HUES48 (cell line): ENCODE data around the gene HNRNPC.
"Not testable (repeated sequence)": the region's sequence is repeated elsewhere in the genome, so short reads cannot be mapped to it uniquely, and the experiment has no call there.

ENCODE experiments used
- H3K27ac ChIP-seq: one replicate; pipeline ENCODE4 v1.7.0; 2013; ENCODE audit warnings: low read depth, low read length, inconsistent platforms
- H3K27me3 ChIP-seq: 2 replicates; pipeline ENCODE4 v1.6.1; 2013; ENCODE audit warnings: mild to moderate bottlenecking, low read length; ENCODE audit not compliant: control insufficient read depth, insufficient read depth
- H3K36me3 ChIP-seq: 2 replicates; pipeline ENCODE4 v1.6.1; 2013; ENCODE audit warnings: low read length; ENCODE audit not compliant: control insufficient read depth, insufficient read depth
- H3K4me1 ChIP-seq: 2 replicates; pipeline ENCODE4 v1.6.1; 2013; ENCODE audit warnings: mild to moderate bottlenecking, low read length; ENCODE audit not compliant: control insufficient read depth, insufficient read depth
- H3K4me3 ChIP-seq: 2 replicates; pipeline ENCODE4 v1.5.1; 2013; ENCODE audit warnings: mild to moderate bottlenecking, low read depth, low read length
- H3K9ac ChIP-seq: 2 replicates; pipeline ENCODE4 v1.6.1; 2013; ENCODE audit warnings: mild to moderate bottlenecking, low read depth, low read length, moderate library complexity
- H3K9me3 ChIP-seq: 2 replicates; pipeline ENCODE4 v1.6.1; 2013; ENCODE audit warnings: low read length; ENCODE audit not compliant: control insufficient read depth, insufficient read depth

HNRNPC gene

DNA sequence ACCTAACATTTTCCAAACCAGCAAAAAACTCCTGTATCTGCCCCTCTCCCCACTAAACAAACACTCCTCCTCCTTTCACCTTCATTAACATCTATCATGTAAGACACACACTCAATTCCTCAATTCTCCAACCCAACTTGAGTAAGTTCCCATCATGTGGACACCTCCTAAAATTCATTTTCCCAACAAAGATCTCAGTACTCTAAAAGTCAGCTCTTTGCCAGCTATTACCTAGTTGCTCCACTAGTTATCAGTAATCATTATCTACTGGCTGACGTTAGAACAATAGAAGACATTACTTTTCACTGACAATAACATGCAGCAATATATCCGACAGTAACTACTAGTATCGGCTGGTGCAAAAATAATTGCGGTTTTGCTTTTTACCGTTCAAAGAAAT lies 42.1 kb downstream of the HNRNPC start:
- Histone ChIP-seq H3K4me3 (no peak overlapping the region), H3K4me1 (peaks cover 5% of the 10 kb centered on the region; the same call in 1 of the 2 replicates), H3K9ac (no peak overlapping the region), H3K27me3 (no peaks in the 10 kb centered on the region), H3K36me3 (peaks cover 100% of the 10 kb centered on the region), H3K27ac (no peak overlapping the region), H3K9me3 (no peaks in the 10 kb centered on the region)

DNA sequence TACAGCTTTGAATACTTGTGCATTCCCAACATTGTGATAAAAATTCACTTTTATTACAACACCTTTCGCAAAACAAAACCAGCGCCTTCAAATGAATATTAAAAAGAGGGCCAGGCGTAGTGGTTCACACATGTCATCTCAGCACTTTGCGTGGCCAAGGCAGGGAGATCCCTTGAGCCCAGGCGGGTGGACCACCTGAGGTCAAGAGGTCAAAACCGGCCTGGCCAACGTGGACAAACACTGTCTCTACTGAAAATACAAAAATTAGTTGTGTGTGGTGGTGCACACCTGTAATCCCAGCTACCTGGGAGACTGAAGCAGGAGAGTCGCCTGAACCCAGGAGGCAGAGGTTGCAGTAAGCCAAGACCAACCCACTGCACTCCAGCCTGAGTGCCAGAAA lies 42.8 kb downstream of the HNRNPC start:
- Histone ChIP-seq H3K4me1 (peaks cover 5% of the 10 kb centered on the region; the same call in 1 of the 2 replicates), H3K27ac (no peak overlapping the region), H3K27me3 (no peaks in the 10 kb centered on the region), H3K36me3 (peaks cover 100% of the 10 kb centered on the region), H3K9ac (no peak overlapping the region), H3K9me3 (no peaks in the 10 kb centered on the region), H3K4me3 (no peak overlapping the region)

DNA sequence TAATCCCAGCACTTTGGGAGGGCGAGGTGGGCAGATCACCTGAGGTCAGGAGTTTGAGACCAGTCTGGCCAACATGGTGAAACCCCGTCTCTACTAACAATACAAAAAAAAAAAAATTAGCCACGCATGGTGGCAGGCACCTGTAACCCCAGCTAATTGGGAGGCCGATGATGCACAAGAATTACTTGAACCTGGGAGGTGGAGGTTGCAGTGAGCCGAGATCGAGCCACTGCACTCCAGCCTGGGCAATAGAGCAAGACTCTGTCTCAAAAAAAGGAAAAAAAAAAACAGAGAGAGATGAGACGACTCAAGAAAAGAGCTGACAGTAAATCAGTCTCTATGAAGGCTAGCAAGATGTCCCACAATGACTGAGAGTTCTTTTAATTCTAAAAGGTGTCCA lies 44.1 kb downstream of the HNRNPC start:
- not testable (repeated sequence) for H3K4me1 ChIP-seq, H3K9me3 ChIP-seq, H3K27ac ChIP-seq, H3K27me3 ChIP-seq, H3K4me3 ChIP-seq, H3K9ac ChIP-seq
- peaks cover 100% of the 10 kb centered on the region for H3K36me3 ChIP-seq

DNA sequence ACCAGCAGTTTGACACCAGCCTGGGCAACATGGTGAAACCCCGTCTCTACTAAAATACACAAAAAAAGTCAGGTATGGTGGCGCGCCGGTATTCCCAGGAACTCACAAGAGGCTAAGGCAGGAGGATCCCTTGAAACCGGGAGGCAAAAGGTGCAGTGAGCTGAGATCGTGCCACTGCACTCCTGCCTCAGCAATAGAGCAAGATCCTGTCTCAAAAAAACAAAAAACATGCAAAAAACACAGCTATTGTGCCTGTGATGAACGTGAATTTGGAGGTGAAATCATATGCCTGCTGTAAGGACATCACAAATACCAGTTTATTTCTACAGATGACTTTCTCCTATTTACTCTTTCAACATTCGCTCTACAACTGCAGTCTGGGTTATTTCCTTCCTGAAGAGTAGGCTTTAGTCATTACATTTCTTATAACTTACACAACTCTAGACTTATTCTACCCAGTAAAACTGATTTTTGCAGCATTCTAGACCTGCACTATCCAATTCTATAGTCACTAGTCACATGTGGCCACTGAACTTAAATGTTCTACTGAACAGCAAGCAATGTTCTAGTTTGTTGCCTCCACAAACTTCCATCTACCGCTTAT lies 48.3 kb downstream of the HNRNPC start:
- Histone ChIP-seq H3K27ac (no peak overlapping the region), H3K9ac (no peak overlapping the region), H3K4me3 (no peak overlapping the region), H3K4me1 (peaks cover 5% of the 10 kb centered on the region; the same call in 1 of the 2 replicates), H3K9me3 (no peaks in the 10 kb centered on the region), H3K27me3 (no peaks in the 10 kb centered on the region), H3K36me3 (peaks cover 97% of the 10 kb centered on the region)

DNA sequence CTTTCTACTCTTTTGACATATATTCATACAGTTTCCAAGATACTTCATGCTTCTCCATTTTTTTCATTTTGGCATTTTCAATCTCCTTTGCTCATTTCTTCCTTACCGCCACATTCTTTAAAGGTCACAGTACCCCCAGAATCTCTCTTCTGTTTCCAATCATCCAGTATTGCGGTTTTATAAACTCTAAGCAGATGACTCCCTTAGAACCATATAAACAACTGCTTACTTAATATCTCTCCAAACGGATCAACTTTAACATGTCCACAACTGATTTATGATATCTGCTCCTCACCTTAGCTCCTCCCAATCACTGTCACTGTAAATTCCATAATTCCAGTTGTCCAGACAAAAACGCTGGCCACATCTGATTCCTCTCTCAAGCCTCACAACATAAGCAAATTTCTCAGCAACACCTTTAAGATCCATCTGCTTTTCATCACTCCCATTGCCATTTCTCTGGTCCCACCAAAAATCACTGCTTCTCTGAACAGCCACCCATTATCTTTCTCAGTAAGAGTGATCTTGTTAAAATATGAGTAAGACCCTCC lies 49.6 kb downstream of the HNRNPC start:
- H3K9ac ChIP-seq, result no peak overlapping the region
- no peak overlapping the region for H3K27ac ChIP-seq
- peaks cover 5% of the 10 kb centered on the region; the same call in 1 of the 2 replicates for H3K4me1 ChIP-seq
- H3K4me3 ChIP-seq, result no peak overlapping the region
- peaks cover 97% of the 10 kb centered on the region for H3K36me3 ChIP-seq
- H3K9me3 ChIP-seq, result no peaks in the 10 kb centered on the region
- H3K27me3 ChIP-seq, result no peaks in the 10 kb centered on the region

DNA sequence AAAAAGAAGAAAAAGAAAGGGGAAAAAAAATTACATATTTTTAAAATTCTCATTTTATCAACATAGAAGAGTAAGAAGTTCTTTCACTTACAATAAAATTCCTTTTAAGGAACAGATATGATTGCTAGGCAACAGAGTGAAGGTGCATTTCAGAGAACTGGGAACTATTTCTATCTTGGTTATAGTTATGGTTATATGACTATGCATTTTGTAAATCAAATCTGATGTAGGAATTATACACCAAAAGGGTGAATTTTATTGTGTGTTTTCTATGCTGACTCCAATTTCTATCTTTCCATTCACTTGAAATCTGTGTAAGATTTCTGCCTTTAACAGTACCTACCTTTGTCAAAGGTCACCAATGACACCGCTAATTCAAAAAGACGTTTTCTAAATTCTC lies 50.1 kb downstream of the HNRNPC start:
- Histone ChIP-seq H3K9ac (no peak overlapping the region), H3K27ac (no peak overlapping the region), H3K4me3 (no peak overlapping the region), H3K36me3 (peaks cover 97% of the 10 kb centered on the region), H3K4me1 (peaks cover 5% of the 10 kb centered on the region; the same call in 1 of the 2 replicates), H3K9me3 (no peaks in the 10 kb centered on the region), H3K27me3 (no peaks in the 10 kb centered on the region)

DNA sequence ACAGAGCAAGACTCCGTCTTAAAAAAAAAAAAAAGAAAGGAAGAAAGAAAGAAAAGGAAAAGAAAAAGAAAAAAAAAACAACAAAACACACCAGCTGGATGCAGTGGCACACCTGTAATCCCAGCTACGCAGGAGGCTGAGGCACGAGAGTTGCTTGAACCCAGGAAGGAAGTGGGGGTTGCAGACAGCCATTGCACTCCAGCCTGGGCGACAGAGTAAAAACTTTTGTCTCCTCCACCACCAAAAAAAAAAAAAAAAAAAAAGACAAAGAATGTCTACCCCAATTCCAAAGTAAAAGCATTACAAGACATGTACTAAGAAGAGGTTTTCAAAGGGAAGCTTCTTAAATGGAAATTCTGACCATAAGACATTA lies 53.4 kb downstream of the HNRNPC start:
- Histone ChIP-seq H3K27me3 (no peaks in the 10 kb centered on the region), H3K4me3 (no peak overlapping the region), H3K27ac (no peak overlapping the region), H3K4me1 (peaks cover 9% of the 10 kb centered on the region), H3K9me3 (no peaks in the 10 kb centered on the region), H3K9ac (no peak overlapping the region), H3K36me3 (peaks cover 96% of the 10 kb centered on the region)

DNA sequence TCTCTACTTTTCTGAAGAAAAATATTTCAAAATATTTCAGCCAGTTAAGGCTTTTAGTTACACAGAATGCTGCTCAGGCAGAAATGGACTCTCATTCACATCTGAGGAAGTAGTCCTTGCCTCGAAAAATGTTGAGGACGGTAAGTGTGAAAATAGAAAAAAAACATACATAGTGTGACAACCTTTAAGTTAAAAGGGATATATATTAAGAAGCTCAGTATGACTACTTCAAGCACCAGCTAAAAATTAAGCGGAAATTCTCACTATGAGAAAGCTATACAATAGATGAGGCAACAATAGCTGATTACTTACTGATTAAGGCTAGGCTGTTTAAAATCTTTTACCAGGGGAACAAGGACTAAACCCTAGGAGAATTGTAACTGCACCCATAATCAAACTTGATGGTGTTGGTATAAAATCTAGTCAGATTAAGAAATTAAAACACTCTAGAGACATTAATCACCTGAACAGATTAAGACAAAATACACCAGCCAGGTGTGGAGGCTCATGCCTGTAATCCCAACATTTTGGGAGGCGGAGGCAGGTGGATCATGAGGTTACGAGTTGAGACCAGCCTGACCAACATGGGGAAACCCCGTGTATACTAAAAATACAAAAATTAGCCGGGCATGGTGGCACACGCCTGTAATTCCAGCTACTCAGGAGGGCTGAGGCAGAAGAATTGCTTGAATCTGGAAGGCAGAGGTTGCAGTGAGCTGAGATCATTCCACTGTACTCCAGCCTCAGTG lies 53.9 kb downstream of the HNRNPC start:
- Histone ChIP-seq H3K4me3 (no peak overlapping the region), H3K36me3 (peaks cover 92% of the 10 kb centered on the region), H3K27me3 (no peaks in the 10 kb centered on the region), H3K27ac (no peak overlapping the region), H3K9ac (no peak overlapping the region), H3K9me3 (no peaks in the 10 kb centered on the region), H3K4me1 (peaks cover 9% of the 10 kb centered on the region)

DNA sequence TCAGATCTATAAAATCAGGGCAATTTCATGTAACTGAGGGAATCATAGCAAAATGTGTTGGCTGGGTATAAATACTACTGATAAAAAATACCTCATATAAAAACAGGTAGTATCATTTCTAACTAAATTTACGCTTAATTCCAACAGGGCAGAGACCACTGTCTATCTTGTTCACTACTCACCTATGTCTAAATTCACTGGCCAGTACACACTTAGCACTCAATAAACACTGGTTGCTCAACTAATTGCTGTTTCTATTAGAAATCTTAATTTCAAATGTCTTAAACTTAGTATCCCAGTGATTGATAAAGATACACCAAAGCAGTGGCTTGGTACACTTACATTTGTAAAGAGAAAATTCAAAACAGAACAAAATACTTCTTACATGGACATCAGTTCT lies 55.6 kb downstream of the HNRNPC start:
- Histone ChIP-seq H3K4me3 (no peak overlapping the region), H3K27me3 (no peaks in the 10 kb centered on the region), H3K9me3 (no peaks in the 10 kb centered on the region), H3K9ac (no peak overlapping the region), H3K36me3 (peaks cover 95% of the 10 kb centered on the region), H3K27ac (no peak overlapping the region), H3K4me1 (peaks cover 18% of the 10 kb centered on the region)

DNA sequence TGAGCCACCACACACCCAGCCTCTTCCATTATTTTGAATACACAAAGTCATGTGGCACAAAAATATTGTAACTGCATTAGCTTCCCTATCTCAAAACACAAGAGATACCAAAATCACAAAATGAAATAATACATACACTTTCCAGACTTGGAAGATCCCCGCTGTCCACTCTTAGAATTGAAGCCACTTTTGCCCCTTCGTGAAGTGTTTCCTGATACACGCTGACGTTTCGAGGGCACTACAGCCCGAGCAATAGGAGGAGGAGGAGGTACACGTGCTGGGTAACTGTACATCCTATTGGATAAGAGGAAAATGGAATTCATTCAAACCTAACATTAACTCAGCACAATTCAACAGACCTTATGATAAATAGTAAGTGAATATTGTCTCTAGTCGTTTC lies 56.4 kb downstream of the HNRNPC start:
- not testable (repeated sequence) for H3K9me3 ChIP-seq, H3K9ac ChIP-seq, H3K27ac ChIP-seq, H3K4me3 ChIP-seq, H3K27me3 ChIP-seq
- Histone ChIP-seq H3K4me1 (peaks cover 21% of the 10 kb centered on the region), H3K36me3 (peaks cover 95% of the 10 kb centered on the region)

DNA sequence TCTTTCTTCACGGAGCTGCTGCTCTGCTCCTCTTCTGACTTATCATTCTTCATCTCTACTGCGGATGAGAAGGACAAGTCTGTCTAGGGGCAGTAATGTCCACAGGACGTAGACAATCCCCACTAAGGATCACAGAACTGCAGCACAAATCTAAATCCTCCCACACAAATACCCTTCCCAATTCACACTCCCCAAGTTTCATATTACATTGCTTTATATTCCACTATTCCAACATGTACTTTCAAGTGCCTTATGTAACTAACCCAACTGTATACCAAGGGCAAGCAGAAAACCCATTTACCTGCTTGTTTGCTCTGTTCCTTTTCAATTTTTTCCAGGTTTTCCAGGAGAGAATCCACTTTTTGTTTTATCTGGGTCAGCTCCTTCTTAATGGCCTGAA lies 57.7 kb downstream of the HNRNPC start:
- peaks cover 95% of the 10 kb centered on the region for H3K36me3 ChIP-seq

More for the DNA sequence above, 57.7 kb downstream of the HNRNPC start:
- no peak overlapping the region for H3K4me3 ChIP-seq
- no peak overlapping the region for H3K27ac ChIP-seq
- no peaks in the 10 kb centered on the region for H3K9me3 ChIP-seq
- H3K4me1 ChIP-seq, result peaks cover 31% of the 10 kb centered on the region
- no peaks in the 10 kb centered on the region for H3K27me3 ChIP-seq
- no peak overlapping the region for H3K9ac ChIP-seq
